ENCODE data around the gene TMTC2.

DNA sequence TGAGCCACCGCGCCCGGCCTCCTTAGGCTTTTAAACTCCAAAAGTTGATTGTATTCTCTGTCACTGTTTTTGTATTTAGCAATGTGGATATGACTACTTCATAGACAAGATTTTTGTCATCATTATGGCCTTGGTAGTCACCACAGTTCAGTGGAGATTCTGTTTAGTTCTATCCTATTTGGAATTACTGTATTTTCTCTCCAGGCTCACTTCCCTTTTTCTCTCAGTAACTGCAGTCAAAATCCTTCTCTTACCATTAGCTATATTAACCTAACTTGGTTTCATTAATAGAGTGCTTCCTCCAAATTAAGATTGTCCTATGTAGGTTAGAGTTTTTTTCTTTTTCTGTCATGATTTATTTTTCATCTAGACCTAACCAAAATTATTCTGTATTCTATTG is 283.9 kb downstream of the TMTC2 start:
- TF ChIP-seq, protein P1, sequence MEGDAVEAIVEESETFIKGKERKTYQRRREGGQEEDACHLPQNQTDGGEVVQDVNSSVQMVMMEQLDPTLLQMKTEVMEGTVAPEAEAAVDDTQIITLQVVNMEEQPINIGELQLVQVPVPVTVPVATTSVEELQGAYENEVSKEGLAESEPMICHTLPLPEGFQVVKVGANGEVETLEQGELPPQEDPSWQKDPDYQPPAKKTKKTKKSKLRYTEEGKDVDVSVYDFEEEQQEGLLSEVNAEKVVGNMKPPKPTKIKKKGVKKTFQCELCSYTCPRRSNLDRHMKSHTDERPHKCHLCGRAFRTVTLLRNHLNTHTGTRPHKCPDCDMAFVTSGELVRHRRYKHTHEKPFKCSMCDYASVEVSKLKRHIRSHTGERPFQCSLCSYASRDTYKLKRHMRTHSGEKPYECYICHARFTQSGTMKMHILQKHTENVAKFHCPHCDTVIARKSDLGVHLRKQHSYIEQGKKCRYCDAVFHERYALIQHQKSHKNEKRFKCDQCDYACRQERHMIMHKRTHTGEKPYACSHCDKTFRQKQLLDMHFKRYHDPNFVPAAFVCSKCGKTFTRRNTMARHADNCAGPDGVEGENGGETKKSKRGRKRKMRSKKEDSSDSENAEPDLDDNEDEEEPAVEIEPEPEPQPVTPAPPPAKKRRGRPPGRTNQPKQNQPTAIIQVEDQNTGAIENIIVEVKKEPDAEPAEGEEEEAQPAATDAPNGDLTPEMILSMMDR (IDR thresholded peaks at IDR 0.05; ENCODE audit: low read length) = no peak
- no peak for TF ChIP-seq EZH2 (IDR thresholded peaks at IDR 0.05; ENCODE audit: borderline replicate concordance, low read length)
